ENCODE measurements around the gene LRIG1. TPM values are rescaled to one million over a fixed set of nuclear protein-coding genes. Genes with fewer than 3 reads are reported as not detected.

Gene LRIG1
- total RNA-seq, 1 experiment from 2014 or later = 24.1 TPM

DNA sequence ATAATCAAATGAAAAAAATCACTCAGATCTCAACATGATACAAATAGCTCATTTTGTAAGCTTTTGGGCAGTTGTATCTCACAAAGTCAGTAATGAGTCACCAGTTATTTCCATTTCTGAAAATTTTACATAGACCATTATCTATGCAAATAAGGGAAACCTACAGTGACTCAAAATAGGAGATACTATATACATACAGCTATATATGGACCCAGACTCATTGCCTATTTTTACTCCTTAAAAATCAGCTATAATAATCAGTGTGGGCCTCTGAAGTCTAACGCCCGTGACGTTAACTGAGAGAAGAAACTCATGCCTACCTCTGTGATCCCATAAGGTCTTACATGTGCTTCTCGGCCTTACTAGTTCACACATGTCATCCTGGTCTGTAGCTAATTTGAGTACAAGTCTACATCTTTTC, 31.6 kb downstream of the LRIG1 start:
- no peak for DNase-seq (ENCODE audit: low spot score)
- H3K4me1 ChIP-seq (ENCODE audit: insufficient read depth, low read length, poor library complexity, severe bottlenecking) = peaks cover 36% of the 10 kb centered on the region

DNA sequence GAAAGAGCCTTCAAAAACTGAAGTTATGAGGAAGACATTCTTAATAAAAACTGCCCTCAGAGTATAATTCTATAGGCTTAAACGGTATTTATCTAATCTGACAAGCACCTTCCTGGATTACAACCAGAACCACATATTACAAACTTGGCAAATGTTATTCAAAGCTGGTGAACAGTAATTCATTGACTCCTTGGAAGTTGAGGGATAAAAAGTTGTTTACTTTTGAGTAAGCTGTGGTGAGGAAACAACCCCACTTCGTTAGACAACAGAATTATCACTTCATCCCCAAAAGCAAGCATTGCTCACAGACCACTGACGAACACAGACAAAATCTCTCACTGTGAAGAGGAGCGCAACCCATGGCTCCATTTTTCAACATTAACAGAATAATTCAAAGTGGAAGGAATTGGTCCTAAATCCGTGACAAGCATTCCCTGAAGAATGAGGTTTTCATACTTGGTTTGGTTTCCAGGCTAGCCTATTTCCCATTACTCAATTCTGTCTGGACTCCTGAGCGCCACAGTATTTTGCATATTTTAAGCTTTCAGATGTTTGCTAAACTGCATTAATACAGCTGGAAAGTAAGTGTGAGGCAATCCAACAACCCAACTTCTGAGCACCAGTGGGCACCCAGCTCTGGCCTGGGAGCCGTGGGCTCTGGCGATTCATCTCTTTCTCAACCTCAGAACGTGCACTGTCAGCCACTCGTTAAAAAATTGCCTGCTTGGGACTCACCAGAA, 32.7 kb downstream of the LRIG1 start:
- H3K4me3 ChIP-seq (ENCODE audit: low read depth, low read length, poor library complexity, severe bottlenecking) = no peak overlapping the region
- no peaks in the 10 kb centered on the region for H3K36me3 ChIP-seq (ENCODE audit: insufficient read depth, low read length, poor library complexity, severe bottlenecking)
- ChIA-PET POLR2A (ENCODE audit: low non-redundant PET) (no interaction called here), CTCF (no interaction called here)
- BruUV-seq (replicated peaks) = no TSS peak
- peak; percentile 45 for DNase-seq (ENCODE audit: low spot score)
- peaks cover 31% of the 10 kb centered on the region for H3K4me1 ChIP-seq (ENCODE audit: insufficient read depth, low read length, poor library complexity, severe bottlenecking)
- no peak overlapping the region for H3K27ac ChIP-seq (ENCODE audit: low read depth, low read length, poor library complexity, severe bottlenecking)
- TF ChIP-seq, protein P1, sequence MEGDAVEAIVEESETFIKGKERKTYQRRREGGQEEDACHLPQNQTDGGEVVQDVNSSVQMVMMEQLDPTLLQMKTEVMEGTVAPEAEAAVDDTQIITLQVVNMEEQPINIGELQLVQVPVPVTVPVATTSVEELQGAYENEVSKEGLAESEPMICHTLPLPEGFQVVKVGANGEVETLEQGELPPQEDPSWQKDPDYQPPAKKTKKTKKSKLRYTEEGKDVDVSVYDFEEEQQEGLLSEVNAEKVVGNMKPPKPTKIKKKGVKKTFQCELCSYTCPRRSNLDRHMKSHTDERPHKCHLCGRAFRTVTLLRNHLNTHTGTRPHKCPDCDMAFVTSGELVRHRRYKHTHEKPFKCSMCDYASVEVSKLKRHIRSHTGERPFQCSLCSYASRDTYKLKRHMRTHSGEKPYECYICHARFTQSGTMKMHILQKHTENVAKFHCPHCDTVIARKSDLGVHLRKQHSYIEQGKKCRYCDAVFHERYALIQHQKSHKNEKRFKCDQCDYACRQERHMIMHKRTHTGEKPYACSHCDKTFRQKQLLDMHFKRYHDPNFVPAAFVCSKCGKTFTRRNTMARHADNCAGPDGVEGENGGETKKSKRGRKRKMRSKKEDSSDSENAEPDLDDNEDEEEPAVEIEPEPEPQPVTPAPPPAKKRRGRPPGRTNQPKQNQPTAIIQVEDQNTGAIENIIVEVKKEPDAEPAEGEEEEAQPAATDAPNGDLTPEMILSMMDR (conservative IDR thresholded peaks at IDR 0.05; ENCODE audit: low read depth, low read length) = no peak
- TF ChIP-seq EZH2 (IDR thresholded peaks at IDR 0.05; ENCODE audit: borderline replicate concordance, low read depth, low read length, poor library complexity, severe bottlenecking) = no peak
- H3K9me3 ChIP-seq (ENCODE audit: low read depth, low read length, poor library complexity, severe bottlenecking) = no peaks in the 10 kb centered on the region
- H3K27me3 ChIP-seq (replicated peaks; ENCODE audit: insufficient read depth, low read depth, low read length, poor library complexity) = no peaks in the 10 kb centered on the region
- intact Hi-C loops (cut with micrococcal nuclease; ENCODE audit: unreplicated experiment) = no loop called here

More for the DNA sequence above, 31.6 kb downstream of the LRIG1 start:
- no peak overlapping the region for H3K4me3 ChIP-seq (ENCODE audit: low read depth, low read length, poor library complexity, severe bottlenecking)
- intact Hi-C loops (cut with micrococcal nuclease; ENCODE audit: unreplicated experiment) = no loop called here
- no peaks in the 10 kb centered on the region for H3K36me3 ChIP-seq (ENCODE audit: insufficient read depth, low read length, poor library complexity, severe bottlenecking)
- no peaks in the 10 kb centered on the region for H3K27me3 ChIP-seq (replicated peaks; ENCODE audit: insufficient read depth, low read depth, low read length, poor library complexity)
- ChIA-PET POLR2A (ENCODE audit: low non-redundant PET) (no interaction called here), CTCF (interaction anchor here (0.6 kb wide), 1 partner anchor 192 kb away, joined by 4 read pairs; no protein-coding TSS in a partner anchor)
- no peaks in the 10 kb centered on the region for H3K9me3 ChIP-seq (ENCODE audit: low read depth, low read length, poor library complexity, severe bottlenecking)
- no TSS peak for BruUV-seq (replicated peaks)
- no peak for TF ChIP-seq EZH2 (IDR thresholded peaks at IDR 0.05; ENCODE audit: borderline replicate concordance, low read depth, low read length, poor library complexity, severe bottlenecking)
- TF ChIP-seq, protein P1 (conservative IDR thresholded peaks at IDR 0.05; ENCODE audit: low read depth, low read length) = no peak
- H3K27ac ChIP-seq (ENCODE audit: low read depth, low read length, poor library complexity, severe bottlenecking) = no peak overlapping the region

DNA sequence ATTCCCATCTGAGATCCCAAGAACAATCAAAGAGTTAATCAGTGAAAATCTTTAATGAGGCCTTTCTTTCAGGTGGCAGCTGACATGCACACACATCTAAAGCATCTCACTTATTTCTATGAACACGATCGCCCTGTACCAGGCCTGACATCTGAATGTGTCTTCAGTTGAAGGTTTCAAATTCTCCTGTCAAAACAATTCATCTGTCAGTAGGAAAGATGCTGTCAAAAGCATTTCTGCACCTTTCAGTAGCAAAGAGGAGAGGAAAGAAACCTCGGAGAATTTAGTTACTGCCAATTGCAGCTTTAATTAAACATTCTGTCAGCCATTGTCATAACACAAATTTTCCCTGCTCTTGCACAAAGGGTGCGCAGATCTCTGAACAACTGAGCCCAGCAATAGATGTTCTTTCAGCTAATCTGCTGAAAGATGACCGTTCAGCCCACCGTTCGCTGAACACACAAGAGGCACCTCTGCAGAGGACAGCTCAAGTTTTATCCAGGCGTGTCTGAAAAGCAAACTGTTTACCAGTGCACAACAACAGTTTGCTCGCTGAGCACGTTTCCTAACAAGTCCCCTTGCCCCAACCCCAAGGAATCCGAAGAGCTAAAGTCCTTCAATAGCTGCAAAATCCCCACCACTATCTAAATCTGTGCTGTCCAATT, 34.1 kb downstream of the LRIG1 start:
- Histone ChIP-seq H3K27me3 (replicated peaks; ENCODE audit: insufficient read depth, low read depth, low read length, poor library complexity) (no peaks in the 10 kb centered on the region), H3K27ac (ENCODE audit: low read depth, low read length, poor library complexity, severe bottlenecking) (no peak overlapping the region), H3K36me3 (ENCODE audit: insufficient read depth, low read length, poor library complexity, severe bottlenecking) (no peaks in the 10 kb centered on the region), H3K4me1 (ENCODE audit: insufficient read depth, low read length, poor library complexity, severe bottlenecking) (peaks cover 21% of the 10 kb centered on the region), H3K4me3 (ENCODE audit: low read depth, low read length, poor library complexity, severe bottlenecking) (no peak overlapping the region), H3K9me3 (ENCODE audit: low read depth, low read length, poor library complexity, severe bottlenecking) (no peaks in the 10 kb centered on the region)
- POLR2A ChIA-PET (ENCODE audit: low non-redundant PET) = no interaction called here
- no peak for DNase-seq (ENCODE audit: low spot score)
- intact Hi-C loops (cut with micrococcal nuclease; ENCODE audit: unreplicated experiment) = no loop called here
- TF ChIP-seq, protein P1 (conservative IDR thresholded peaks at IDR 0.05; ENCODE audit: low read depth, low read length) = no peak
- TF ChIP-seq EZH2 (IDR thresholded peaks at IDR 0.05; ENCODE audit: borderline replicate concordance, low read depth, low read length, poor library complexity, severe bottlenecking) = no peak
- CTCF ChIA-PET = no interaction called here
- BruUV-seq (replicated peaks) = no TSS peak

Data from A673 (cell line).